Neural cell (in vitro differentiated cells): ENCODE results near the gene CFI. TPM values are rescaled to one million over a fixed set of nuclear protein-coding genes. Genes with fewer than 3 reads are reported as not detected.
"Not testable (repeated sequence)": the region's sequence is repeated elsewhere in the genome, so short reads cannot be mapped to it uniquely, and the experiment has no call there.

Source experiments
- H2AFZ ChIP-seq: fragments of 200-600, 300-800 bp; sonication (generic), shearing (Covaris generic); 2 replicates; pipeline ENCODE4 v1.6.0; 2014; ENCODE audit warnings: low read depth, mild to moderate bottlenecking, antibody characterized with exemption, low read length, moderate library complexity
- H3F3A ChIP-seq: fragments of 200-600 bp; shearing (Covaris generic); 2 replicates; pipeline ENCODE4 v1.6.1; 2016; ENCODE audit warnings: mild to moderate bottlenecking, moderate library complexity, mixed read lengths, antibody characterized with exemption, low read length; ENCODE audit not compliant: insufficient read depth, poor library complexity, severe bottlenecking
- H3K27ac ChIP-seq: fragments of 200-600, 300-800 bp; sonication (generic), shearing (Covaris generic); 2 replicates; pipeline ENCODE4 v1.5.1; 2014; ENCODE audit warnings: mild to moderate bottlenecking, low read length, moderate library complexity
- H3K27me3 ChIP-seq: fragments of 300-800, 200-600 bp; sonication (generic), shearing (Covaris generic); 2 replicates; pipeline ENCODE4 v1.6.0; 2014; ENCODE audit warnings: mild to moderate bottlenecking, low read depth, low read length, moderate library complexity; ENCODE audit not compliant: insufficient read depth
- H3K36me3 ChIP-seq: fragments of 300-800, 200-600 bp; sonication (generic), shearing (Covaris generic); 2 replicates; pipeline ENCODE4 v1.5.1; 2014; ENCODE audit warnings: mild to moderate bottlenecking, antibody characterized with exemption, low read length, moderate library complexity; ENCODE audit not compliant: insufficient read depth
- H3K4me2 ChIP-seq: fragments of 300-800, 200-600 bp; sonication (generic), shearing (Covaris generic); 2 replicates; pipeline ENCODE4 v1.6.0; 2014; ENCODE audit warnings: mild to moderate bottlenecking, low read length
- H3K4me3 ChIP-seq: fragments of 300-800, 200-600 bp; sonication (generic), shearing (Covaris generic); 2 replicates; pipeline ENCODE4 v1.5.1; 2014; ENCODE audit warnings: mild to moderate bottlenecking, low read length, moderate library complexity
- H3K79me2 ChIP-seq: fragments of 200-600 bp; shearing (Covaris generic); replicated peaks from 2 replicates; pipeline ENCODE4 v1.6.0; 2014; ENCODE audit warnings: mild to moderate bottlenecking, low read length, moderate library complexity; ENCODE audit not compliant: insufficient read depth
- H3K9ac ChIP-seq: fragments of 300-800, 200-600 bp; sonication (generic), shearing (Covaris generic); 2 replicates; pipeline ENCODE4 v1.6.1; 2016; ENCODE audit warnings: mild to moderate bottlenecking, low read length, mixed read lengths
- H3K9me2 ChIP-seq: fragments of 200-600 bp; shearing (Covaris generic); 2 replicates; pipeline ENCODE4 v1.6.1; 2016; ENCODE audit warnings: mild to moderate bottlenecking, low read length, mixed read lengths; ENCODE audit not compliant: insufficient read depth
- H3K9me3 ChIP-seq: fragments of 200-600, 300-800 bp; sonication (generic), shearing (Covaris generic); 2 replicates; pipeline ENCODE4 v1.6.1; 2016; ENCODE audit warnings: mild to moderate bottlenecking, mixed run types, low read length, moderate library complexity, mixed read lengths
- H4K20me1 ChIP-seq: fragments of 200-600 bp; shearing (Covaris generic); 2 replicates; pipeline ENCODE4 v1.6.1; 2016; ENCODE audit warnings: mild to moderate bottlenecking, mixed run types; ENCODE audit not compliant: insufficient read depth
- EP300 ChIP-seq: fragments of 450-650 bp; conservative IDR thresholded peaks from 2 replicates; pipeline ENCODE4 v1.6.1; 2014; ENCODE audit warnings: antibody characterized with exemption, mild to moderate bottlenecking, moderate library complexity; ENCODE audit not compliant: poor library complexity, severe bottlenecking
- EZH2 ChIP-seq: fragments of 200-600, 300-800 bp; shearing (Covaris generic), sonication (generic); IDR thresholded peaks from 2 replicates; pipeline ENCODE4 v1.6.1; 2014; ENCODE audit warnings: antibody characterized with exemption, low read length, borderline replicate concordance, mild to moderate bottlenecking; ENCODE audit not compliant: insufficient read depth, poor library complexity, severe bottlenecking
- MXI1 ChIP-seq: fragments of 450-650 bp; conservative IDR thresholded peaks from 2 replicates; pipeline ENCODE4 v1.6.1; 2014; ENCODE audit warnings: antibody characterized with exemption, mild to moderate bottlenecking; ENCODE audit not compliant: poor library complexity, severe bottlenecking
- POLR2AphosphoS5 ChIP-seq: IDR thresholded peaks from 2 replicates; pipeline ENCODE4 v1.6.1; 2012
- RAD21 ChIP-seq: fragments of 450-650 bp; conservative IDR thresholded peaks from 2 replicates; pipeline ENCODE4 v1.6.1; 2014; ENCODE audit warnings: antibody characterized with exemption, mild to moderate bottlenecking, moderate library complexity
- SMC3 ChIP-seq: fragments of 450-650 bp; conservative IDR thresholded peaks from 2 replicates; pipeline ENCODE4 v1.6.1; 2014; ENCODE audit warnings: antibody characterized with exemption, mild to moderate bottlenecking, moderate library complexity; ENCODE audit not compliant: poor library complexity
- TAF1 ChIP-seq: IDR thresholded peaks from 2 replicates; pipeline ENCODE4 v1.6.1; 2012; ENCODE audit warnings: low read depth
- polyA plus RNA-seq: library from polyadenylated mRNA; depleted of rRNA; stranded (reverse); fragments of >200 nt; gene quantifications from 2 replicates; pipeline ENCODE4 v1.2.3, GENCODE V29; 2014
- TF ChIP-seq, protein P1 (sequence below): IDR thresholded peaks from 2 replicates; pipeline ENCODE4 v1.6.1; 2012; ENCODE audit warnings: borderline replicate concordance
- TF ChIP-seq, protein P2 (sequence below): fragments of 450-650 bp; IDR thresholded peaks from 2 replicates; pipeline ENCODE4 v1.5.1; 2014; ENCODE audit warnings: antibody characterized with exemption, mild to moderate bottlenecking, moderate library complexity; ENCODE audit not compliant: poor library complexity, severe bottlenecking

The CFI gene
- polyA plus RNA-seq, 1 donor from 2014 or later = not detected

DNA sequence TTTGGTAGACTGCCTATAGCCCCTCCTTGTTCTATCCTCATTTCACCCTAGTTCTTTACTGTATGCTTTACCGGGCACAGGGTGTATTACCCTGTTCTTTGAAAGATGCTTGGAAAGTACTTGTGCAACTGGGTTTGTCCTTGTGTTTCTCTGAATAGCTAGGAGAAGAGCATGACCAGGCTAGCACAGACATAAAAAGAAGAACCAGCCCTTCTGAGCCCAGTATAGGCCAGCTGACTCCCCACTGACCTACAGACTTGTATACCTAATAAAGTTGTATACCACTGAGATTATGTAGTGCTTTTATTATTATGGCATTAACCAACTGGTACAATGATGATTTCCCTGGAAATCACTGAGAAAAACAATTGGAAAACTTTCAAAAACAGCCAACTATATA is 15.0 kb downstream of the CFI start:
- TF ChIP-seq RAD21 = no peak
- TF ChIP-seq SMC3 = no peak
- no peak for TF ChIP-seq TAF1
- TF ChIP-seq, protein P1, sequence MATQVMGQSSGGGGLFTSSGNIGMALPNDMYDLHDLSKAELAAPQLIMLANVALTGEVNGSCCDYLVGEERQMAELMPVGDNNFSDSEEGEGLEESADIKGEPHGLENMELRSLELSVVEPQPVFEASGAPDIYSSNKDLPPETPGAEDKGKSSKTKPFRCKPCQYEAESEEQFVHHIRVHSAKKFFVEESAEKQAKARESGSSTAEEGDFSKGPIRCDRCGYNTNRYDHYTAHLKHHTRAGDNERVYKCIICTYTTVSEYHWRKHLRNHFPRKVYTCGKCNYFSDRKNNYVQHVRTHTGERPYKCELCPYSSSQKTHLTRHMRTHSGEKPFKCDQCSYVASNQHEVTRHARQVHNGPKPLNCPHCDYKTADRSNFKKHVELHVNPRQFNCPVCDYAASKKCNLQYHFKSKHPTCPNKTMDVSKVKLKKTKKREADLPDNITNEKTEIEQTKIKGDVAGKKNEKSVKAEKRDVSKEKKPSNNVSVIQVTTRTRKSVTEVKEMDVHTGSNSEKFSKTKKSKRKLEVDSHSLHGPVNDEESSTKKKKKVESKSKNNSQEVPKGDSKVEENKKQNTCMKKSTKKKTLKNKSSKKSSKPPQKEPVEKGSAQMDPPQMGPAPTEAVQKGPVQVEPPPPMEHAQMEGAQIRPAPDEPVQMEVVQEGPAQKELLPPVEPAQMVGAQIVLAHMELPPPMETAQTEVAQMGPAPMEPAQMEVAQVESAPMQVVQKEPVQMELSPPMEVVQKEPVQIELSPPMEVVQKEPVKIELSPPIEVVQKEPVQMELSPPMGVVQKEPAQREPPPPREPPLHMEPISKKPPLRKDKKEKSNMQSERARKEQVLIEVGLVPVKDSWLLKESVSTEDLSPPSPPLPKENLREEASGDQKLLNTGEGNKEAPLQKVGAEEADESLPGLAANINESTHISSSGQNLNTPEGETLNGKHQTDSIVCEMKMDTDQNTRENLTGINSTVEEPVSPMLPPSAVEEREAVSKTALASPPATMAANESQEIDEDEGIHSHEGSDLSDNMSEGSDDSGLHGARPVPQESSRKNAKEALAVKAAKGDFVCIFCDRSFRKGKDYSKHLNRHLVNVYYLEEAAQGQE = no peak
- TF ChIP-seq POLR2AphosphoS5 = no peak
- TF ChIP-seq, protein P2, sequence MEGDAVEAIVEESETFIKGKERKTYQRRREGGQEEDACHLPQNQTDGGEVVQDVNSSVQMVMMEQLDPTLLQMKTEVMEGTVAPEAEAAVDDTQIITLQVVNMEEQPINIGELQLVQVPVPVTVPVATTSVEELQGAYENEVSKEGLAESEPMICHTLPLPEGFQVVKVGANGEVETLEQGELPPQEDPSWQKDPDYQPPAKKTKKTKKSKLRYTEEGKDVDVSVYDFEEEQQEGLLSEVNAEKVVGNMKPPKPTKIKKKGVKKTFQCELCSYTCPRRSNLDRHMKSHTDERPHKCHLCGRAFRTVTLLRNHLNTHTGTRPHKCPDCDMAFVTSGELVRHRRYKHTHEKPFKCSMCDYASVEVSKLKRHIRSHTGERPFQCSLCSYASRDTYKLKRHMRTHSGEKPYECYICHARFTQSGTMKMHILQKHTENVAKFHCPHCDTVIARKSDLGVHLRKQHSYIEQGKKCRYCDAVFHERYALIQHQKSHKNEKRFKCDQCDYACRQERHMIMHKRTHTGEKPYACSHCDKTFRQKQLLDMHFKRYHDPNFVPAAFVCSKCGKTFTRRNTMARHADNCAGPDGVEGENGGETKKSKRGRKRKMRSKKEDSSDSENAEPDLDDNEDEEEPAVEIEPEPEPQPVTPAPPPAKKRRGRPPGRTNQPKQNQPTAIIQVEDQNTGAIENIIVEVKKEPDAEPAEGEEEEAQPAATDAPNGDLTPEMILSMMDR = no peak
- TF ChIP-seq EP300 = no peak
- TF ChIP-seq EZH2 = no peak
- TF ChIP-seq MXI1 = no peak
- Histone ChIP-seq H2AFZ (no peak overlapping the region), H3K79me2 (no peaks in the 10 kb centered on the region)

DNA sequence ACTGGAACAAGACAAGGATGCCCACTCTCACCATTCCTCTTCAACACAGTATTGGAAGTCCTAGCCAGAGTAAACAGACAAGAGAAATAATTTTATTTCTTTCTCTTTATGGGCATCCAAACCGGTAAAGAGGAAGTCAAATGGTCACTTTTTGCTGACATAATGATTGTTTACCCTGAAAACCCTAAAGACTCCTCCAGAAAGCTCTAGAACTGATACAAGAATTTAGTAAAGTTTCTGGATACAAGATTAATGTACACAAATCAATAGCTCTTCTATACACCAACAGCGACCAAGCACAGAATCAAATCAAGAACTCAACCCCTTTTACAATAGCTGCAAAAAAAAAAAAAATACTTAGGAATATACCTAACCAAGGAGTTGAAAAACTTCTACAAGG is 19.7 kb downstream of the CFI start:
- H3K4me3 ChIP-seq, H3K9me2 ChIP-seq, H3K9ac ChIP-seq, H4K20me1 ChIP-seq, H3K27ac ChIP-seq, H3K36me3 ChIP-seq, H2AFZ ChIP-seq, H3F3A ChIP-seq, H3K4me2 ChIP-seq, H3K27me3 ChIP-seq, H3K9me3 ChIP-seq, H3K79me2 ChIP-seq: not testable (repeated sequence)

More for the DNA sequence above, 15.0 kb downstream of the CFI start:
- H3K27me3 ChIP-seq = no peaks in the 10 kb centered on the region
- no peaks in the 10 kb centered on the region for H3K9me2 ChIP-seq
- H4K20me1 ChIP-seq = no peaks in the 10 kb centered on the region
- H3K4me3 ChIP-seq = no peak overlapping the region
- H3K36me3 ChIP-seq = no peaks in the 10 kb centered on the region
- no peaks in the 10 kb centered on the region for H3F3A ChIP-seq
- H3K9ac ChIP-seq = no peak overlapping the region
- H3K4me2 ChIP-seq = no peak overlapping the region
- no peak overlapping the region for H3K27ac ChIP-seq
- no peaks in the 10 kb centered on the region for H3K9me3 ChIP-seq

DNA sequence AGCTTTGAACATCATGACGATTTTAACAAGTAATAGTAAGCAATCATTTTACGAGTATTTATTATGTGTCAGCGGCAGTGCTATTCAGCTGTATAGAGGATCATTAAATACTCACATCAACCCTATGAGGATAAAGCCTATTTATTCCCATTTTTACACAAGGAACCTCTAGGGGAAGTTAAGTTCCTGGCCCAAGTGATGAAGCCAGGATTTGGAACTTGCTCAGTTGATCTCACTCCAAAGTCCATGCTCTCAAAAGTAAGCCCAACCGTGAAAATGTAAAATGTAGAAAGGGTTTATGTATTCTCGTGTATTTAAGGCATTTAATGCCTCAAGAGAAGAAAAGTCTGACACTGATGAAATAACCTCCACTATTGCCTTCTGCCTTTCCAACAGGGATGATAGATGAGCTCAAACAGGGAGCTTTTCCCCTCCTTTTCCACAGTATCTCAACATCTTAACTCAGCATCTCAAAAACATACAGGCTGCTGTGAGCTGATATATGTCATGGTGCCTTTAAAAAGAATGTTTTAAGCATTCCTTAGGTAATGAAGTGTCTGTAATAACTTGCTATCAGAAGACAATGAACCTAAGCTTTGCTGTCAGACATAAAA is 36.9 kb downstream of the CFI start:
- H3K4me3 ChIP-seq = no peak overlapping the region
- H3K9me3 ChIP-seq = no peaks in the 10 kb centered on the region
- H4K20me1 ChIP-seq = no peaks in the 10 kb centered on the region
- TF ChIP-seq, protein P2 = no peak
- no peak for TF ChIP-seq POLR2AphosphoS5
- TF ChIP-seq EP300 = no peak
- no peak for TF ChIP-seq TAF1
- no peaks in the 10 kb centered on the region for H3F3A ChIP-seq
- no peak overlapping the region for H3K27ac ChIP-seq
- H2AFZ ChIP-seq = no peak overlapping the region
- no peaks in the 10 kb centered on the region for H3K9me2 ChIP-seq
- no peaks in the 10 kb centered on the region for H3K27me3 ChIP-seq
- H3K79me2 ChIP-seq = no peaks in the 10 kb centered on the region
- no peaks in the 10 kb centered on the region for H3K36me3 ChIP-seq
- no peak overlapping the region for H3K9ac ChIP-seq
- H3K4me2 ChIP-seq = no peak overlapping the region
